Measurements from ENCODE around the gene PIK3R6. TPM values are rescaled to one million over a fixed set of nuclear protein-coding genes. Genes with fewer than 3 reads are reported as not detected.

Gene PIK3R6
- total and polyA plus RNA-seq, 2 of the 4 experiments (the other 2 are of a cell fraction), result not detected

DNA sequence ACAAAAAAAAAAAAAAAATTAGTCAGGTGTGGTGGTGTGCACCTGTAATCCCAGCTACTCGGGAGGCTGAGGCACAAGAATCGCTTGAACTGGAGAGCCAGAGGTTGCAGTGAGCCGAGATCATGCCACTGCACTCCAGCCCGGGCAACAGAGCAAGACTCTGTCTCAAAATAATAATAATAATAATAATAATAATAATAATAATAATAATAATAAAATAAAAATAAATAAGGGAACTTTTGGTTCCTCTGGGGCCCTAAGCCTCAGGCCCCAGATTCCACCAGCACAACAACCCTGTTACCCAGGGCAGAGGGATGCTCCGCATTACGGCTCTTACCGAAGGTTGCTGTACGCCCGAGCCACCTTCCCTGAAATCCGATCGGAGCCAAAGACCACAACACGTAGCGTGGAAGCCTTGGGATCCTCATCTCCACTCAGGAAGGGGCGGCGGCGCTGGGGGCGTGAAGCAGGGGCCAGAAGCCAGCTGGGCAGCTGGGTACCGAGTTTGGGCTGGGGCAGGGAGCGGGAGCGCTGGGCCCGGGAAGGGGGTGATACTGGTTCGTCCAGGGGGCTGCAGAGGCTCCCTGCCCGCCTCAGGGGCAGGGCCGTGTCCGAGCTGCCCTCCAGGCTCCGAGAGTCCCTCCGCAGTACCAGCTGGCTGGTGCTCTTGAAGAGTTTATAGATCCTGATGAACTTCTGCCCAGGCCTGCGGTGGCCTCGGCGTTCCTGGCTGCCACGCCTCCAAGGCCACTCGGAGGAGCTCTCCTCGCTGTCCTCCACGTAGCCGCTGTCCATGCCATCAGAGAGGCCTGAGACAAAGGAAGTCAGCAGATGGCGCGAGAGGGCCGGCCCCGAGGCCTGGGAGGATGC is 20.6 kb upstream of the PIK3R6 start (continued):
- no peak for TF ChIP-seq RFX5 (IDR thresholded peaks at IDR 0.05; ENCODE audit: low read depth, low read length)

DNA sequence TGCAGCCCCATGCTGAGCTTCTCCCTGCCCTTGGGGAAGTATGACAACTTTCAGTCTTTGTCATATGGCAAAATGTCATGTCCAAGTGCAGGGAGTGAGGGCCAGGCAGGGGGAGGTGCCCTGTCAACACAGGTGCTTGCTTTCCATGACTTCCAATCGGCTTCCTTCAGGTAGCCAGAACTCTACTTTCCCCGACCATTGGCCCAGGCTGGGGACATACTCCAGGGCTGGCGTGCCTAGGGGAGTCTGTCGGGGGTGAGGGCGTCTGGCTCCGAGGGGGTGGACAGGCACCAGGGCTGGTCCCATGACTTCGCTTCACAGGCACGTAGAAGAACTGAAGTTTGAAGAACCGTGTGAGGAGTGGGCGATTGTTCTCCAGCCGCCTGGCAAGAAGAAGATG is 19.8 kb upstream of the PIK3R6 start:
- Histone ChIP-seq H2BK20ac (ENCODE audit: low read depth, low read length) (no peak overlapping the region), H3K23ac (ENCODE audit: low read depth, low read length) (no peak overlapping the region), H3K4me2 (ENCODE audit: low read depth, low read length) (no peak overlapping the region), H3K9ac (ENCODE audit: low read depth, low read length) (no peak overlapping the region), H3K18ac (ENCODE audit: low read depth, low read length) (no peak overlapping the region), H2BK15ac (ENCODE audit: low read depth, low read length) (no peak overlapping the region), H3K27ac (ENCODE audit: insufficient read depth, low read length) (no peak overlapping the region), H3K9me1 (ENCODE audit: insufficient read depth, low read length) (no peaks in the 10 kb centered on the region), H3K79me1 (ENCODE audit: low read depth in 1 of 2, low read length in 2 of 2) (no peaks in the 10 kb centered on the region), H3K9me3 (ENCODE audit: control insufficient read depth, insufficient read depth, low read length) (no peaks in the 10 kb centered on the region; the same call in 1 of the 2 replicates), H3K4ac (ENCODE audit: low read depth, low read length) (no peak overlapping the region), H2BK120ac (ENCODE audit: low read depth, low read length) (no peak overlapping the region), H4K91ac (ENCODE audit: insufficient read depth, low read depth, low read length) (no peak overlapping the region), H3K14ac (replicated peaks; ENCODE audit: low read depth, low read length) (no peak overlapping the region), H3K36me3 (ENCODE audit: control insufficient read depth, insufficient read depth, low read length) (no peaks in the 10 kb centered on the region), H4K5ac (ENCODE audit: low read depth, low read length) (no peak overlapping the region), H2BK5ac (ENCODE audit: low read depth, low read length, poor library complexity, severe bottlenecking) (no peak overlapping the region), H2AK5ac (ENCODE audit: low read depth, low read length) (no peak overlapping the region), H3K4me3 (ENCODE audit: insufficient read depth, low read depth, low read length) (no peak overlapping the region), H2AFZ (replicated peaks; ENCODE audit: low read length, poor library complexity) (no peak overlapping the region), H2AK9ac (replicated peaks; ENCODE audit: low read depth, low read length, poor library complexity) (no peak overlapping the region), H4K20me1 (ENCODE audit: insufficient read depth, low read length) (no peaks in the 10 kb centered on the region), H3K27me3 (ENCODE audit: control insufficient read depth, insufficient read depth, low read length) (no peaks in the 10 kb centered on the region), H3K4me1 (ENCODE audit: control insufficient read depth, insufficient read depth, low read length) (no peaks in the 10 kb centered on the region), H3K56ac (ENCODE audit: extremely low read depth, insufficient read depth, low read length) (no peak overlapping the region), H4K8ac (ENCODE audit: low read depth in 2 of 2, low read length in 2 of 2) (no peak overlapping the region)
- no peak for ATAC-seq (ENCODE audit: low read depth)
- no TSS peak for BruUV-seq (replicated peaks)
- DNase-seq, result no peak
- ChIA-PET CTCF (no interaction called here), POLR2A (ENCODE audit: unreplicated experiment) (no interaction called here)
- dilution Hi-C loops (cut with HindIII; ENCODE audit: low sequenced_read_pairs, unreplicated experiment) (no loop called here), in situ Hi-C loops (cut with MboI; ENCODE audit: low sequenced_read_pairs) (no loop called here), intact Hi-C loops (cut with micrococcal nuclease) (no loop called here)
- TF ChIP-seq, protein P1, sequence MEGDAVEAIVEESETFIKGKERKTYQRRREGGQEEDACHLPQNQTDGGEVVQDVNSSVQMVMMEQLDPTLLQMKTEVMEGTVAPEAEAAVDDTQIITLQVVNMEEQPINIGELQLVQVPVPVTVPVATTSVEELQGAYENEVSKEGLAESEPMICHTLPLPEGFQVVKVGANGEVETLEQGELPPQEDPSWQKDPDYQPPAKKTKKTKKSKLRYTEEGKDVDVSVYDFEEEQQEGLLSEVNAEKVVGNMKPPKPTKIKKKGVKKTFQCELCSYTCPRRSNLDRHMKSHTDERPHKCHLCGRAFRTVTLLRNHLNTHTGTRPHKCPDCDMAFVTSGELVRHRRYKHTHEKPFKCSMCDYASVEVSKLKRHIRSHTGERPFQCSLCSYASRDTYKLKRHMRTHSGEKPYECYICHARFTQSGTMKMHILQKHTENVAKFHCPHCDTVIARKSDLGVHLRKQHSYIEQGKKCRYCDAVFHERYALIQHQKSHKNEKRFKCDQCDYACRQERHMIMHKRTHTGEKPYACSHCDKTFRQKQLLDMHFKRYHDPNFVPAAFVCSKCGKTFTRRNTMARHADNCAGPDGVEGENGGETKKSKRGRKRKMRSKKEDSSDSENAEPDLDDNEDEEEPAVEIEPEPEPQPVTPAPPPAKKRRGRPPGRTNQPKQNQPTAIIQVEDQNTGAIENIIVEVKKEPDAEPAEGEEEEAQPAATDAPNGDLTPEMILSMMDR (conservative IDR thresholded peaks at IDR 0.05; ENCODE audit: low read depth, low read length), result no peak
- TF ChIP-seq RCOR1 (IDR thresholded peaks at IDR 0.05; ENCODE audit: insufficient replicate concordance, low read length), result no peak
- WGBS, 2 experiments (ENCODE audit: extremely low coverage in 2 of 2, insufficient read length in 1 of 2), result no CpG with 5 or more reads among the region's 11 CpGs
